OCI-LY3 (cell line): ENCODE data around the gene ZNF500.

ENCODE experiments used
- CTCF ChIP-seq: fragments of 200-600, 300-600 bp; sonication (generic); IDR thresholded peaks from 2 replicates; pipeline ENCODE4 v1.5.1; 2014; ENCODE audit warnings: antibody characterized with exemption, low read length, low read depth
- EZH2phosphoT487 ChIP-seq: fragments of 200-600 bp; shearing (Covaris generic); IDR thresholded peaks from 2 replicates; pipeline ENCODE4 v1.6.1; 2018; ENCODE audit warnings: antibody characterized with exemption, mixed run types, low read depth

- no peak for TF ChIP-seq CTCF
- TF ChIP-seq EZH2phosphoT487, result no peak
These were observed 23.9 kb upstream of the ZNF500 start for GRCh38 chr16:4790871-4791270.
